BJ (cell line): Measurements from ENCODE around the gene ASCC3. TPM values are rescaled to one million over a fixed set of nuclear protein-coding genes. Genes with fewer than 3 reads are reported as not detected.
A peak's percentile ranks its signal among the peaks of the same experiment; 100 is the strongest.

ENCODE experiments used
- CTCF ChIA-PET: fragments of 350-600 bp; formaldehyde crosslinking; extraction: SDS; loops from one replicate; lab custom pipeline; 2021; ENCODE audit warnings: antibody characterized with exemption, inconsistent platforms; lab: Yijun Ruan, JAX
- POLR2A ChIA-PET: fragments of 300-600 bp; sonication (Branson Sonifier 250); formaldehyde crosslinking; extraction: SDS; loops from one replicate; lab custom pipeline; 2021; ENCODE audit warnings: antibody characterized with exemption; lab: Charles Lee
- DNase-seq: peaks from one replicate; pipeline ENCODE4 v3.0.0-alpha.2; 2011; ENCODE audit warnings: low read depth
- H3K27me3 ChIP-seq: 2 replicates; pipeline ENCODE4 v1.6.0; 2011; ENCODE audit warnings: low read length; ENCODE audit not compliant: control insufficient read depth, insufficient read depth
- H3K36me3 ChIP-seq: 2 replicates; pipeline ENCODE4 v1.5.1; 2011; ENCODE audit warnings: low read length; ENCODE audit not compliant: control insufficient read depth, insufficient read depth
- H3K4me3 ChIP-seq: 2 replicates; pipeline ENCODE4 v1.5.1; 2011; ENCODE audit warnings: low read depth, mild to moderate bottlenecking, control low read depth, low read length
- CTCF ChIP-seq: IDR thresholded peaks from 2 replicates; pipeline ENCODE4 v1.5.1; 2011; ENCODE audit warnings: low read depth, mild to moderate bottlenecking, control low read depth, inconsistent platforms, low read length, moderate library complexity; ENCODE audit not compliant: insufficient read depth
- polyA plus RNA-seq: library from polyadenylated mRNA; depleted of rRNA; stranded (reverse); fragments of >200 nt; gene quantifications from 2 replicates; pipeline ENCODE4 v1.2.3, GENCODE V29; 2011

Gene ASCC3
- polyA plus RNA-seq, 1 experiment, result 30.4 TPM

- DNase-seq, result no peak
- no peak for TF ChIP-seq CTCF
- Histone ChIP-seq H3K27me3 (no peaks in the 10 kb centered on the region), H3K4me3 (no peak overlapping the region), H3K36me3 (no peaks in the 10 kb centered on the region)
- ChIA-PET POLR2A (no interaction called here), CTCF (no interaction called here)
Observed at GRCh38 chr6:100920028-100920605, 39.0 kb upstream of the ASCC3 start.

GRCh38 chr6:100918152-100918551 is 37.0 kb upstream of the ASCC3 start:
- ChIA-PET POLR2A (no interaction called here), CTCF (no interaction called here)
- Histone ChIP-seq H3K27me3 (no peaks in the 10 kb centered on the region), H3K36me3 (no peaks in the 10 kb centered on the region), H3K4me3 (no peak overlapping the region)
- TF ChIP-seq CTCF, result no peak
- DNase-seq, result no peak

- no peak for TF ChIP-seq CTCF
- CTCF ChIA-PET, result no interaction called here
- POLR2A ChIA-PET, result no interaction called here
- no peak for DNase-seq
- Histone ChIP-seq H3K27me3 (no peaks in the 10 kb centered on the region), H3K4me3 (no peak overlapping the region), H3K36me3 (no peaks in the 10 kb centered on the region)
Observed at GRCh38 chr6:100915876-100916275, 34.7 kb upstream of the ASCC3 start.

GRCh38 chr6:100913400-100914276 is 32.5 kb upstream of the ASCC3 start:
- H3K36me3 ChIP-seq, result no peaks in the 10 kb centered on the region
- no peak for TF ChIP-seq CTCF
- POLR2A ChIA-PET, result no interaction called here
- H3K27me3 ChIP-seq, result no peaks in the 10 kb centered on the region
- CTCF ChIA-PET, result interaction anchor here (0.6 to 0.9 kb wide), 4 partner anchors 10 to 236 kb away, joined by 3 to 5 read pairs (median 3); no protein-coding TSS in a partner anchor
- DNase-seq, result no peak
- H3K4me3 ChIP-seq, result no peak overlapping the region

- H3K36me3 ChIP-seq, result no peaks in the 10 kb centered on the region
- CTCF ChIA-PET, result no interaction called here
- DNase-seq, result no peak
- TF ChIP-seq CTCF, result 0 out of 2 replicates have a peak, but pooled peaks have one; percentile 24
- H3K27me3 ChIP-seq, result no peaks in the 10 kb centered on the region
- no peak overlapping the region for H3K4me3 ChIP-seq
- POLR2A ChIA-PET, result no interaction called here
Observed at GRCh38 chr6:100906325-100906724, 25.2 kb upstream of the ASCC3 start.
